ENCODE measurements around the gene TNFRSF14.
"Not testable (repeated sequence)": the region's sequence is repeated elsewhere in the genome, so short reads cannot be mapped to it uniquely, and the experiment has no call there.

The TNFRSF14 gene

GRCh38 chr1:2539312-2539907 lies 16.8 kb upstream of the TNFRSF14 start:
- no peak for DNase-seq

GRCh38 chr1:2540816-2541492 lies 15.2 kb upstream of the TNFRSF14 start:
- no peak for DNase-seq

- no peak for DNase-seq
Measured at GRCh38 chr1:2541619-2542245, 14.4 kb upstream of the TNFRSF14 start.

GRCh38 chr1:2542246-2542915 lies 13.8 kb upstream of the TNFRSF14 start:
- DNase-seq: no peak

GRCh38 chr1:2543543-2544092 lies 12.6 kb upstream of the TNFRSF14 start:
- no peak for DNase-seq

- no peak for DNase-seq
Measured at GRCh38 chr1:2544093-2544874, 11.9 kb upstream of the TNFRSF14 start.

- DNase-seq: no peak
Measured at GRCh38 chr1:2544875-2545640, 11.1 kb upstream of the TNFRSF14 start.

GRCh38 chr1:2545754-2546514 lies 10.2 kb upstream of the TNFRSF14 start:
- peak; percentile 85 for DNase-seq

GRCh38 chr1:2546515-2547209 lies 9.5 kb upstream of the TNFRSF14 start:
- DNase-seq: peak; percentile 73

GRCh38 chr1:2547210-2548067 lies 8.7 kb upstream of the TNFRSF14 start:
- peak; percentile 53 for DNase-seq

- peak; percentile 82 for DNase-seq
Measured at GRCh38 chr1:2548068-2548589, 8.0 kb upstream of the TNFRSF14 start.

- not testable (repeated sequence) for DNase-seq
Measured at GRCh38 chr1:2549367-2550029, 6.7 kb upstream of the TNFRSF14 start.

- DNase-seq: not testable (repeated sequence)
Measured at GRCh38 chr1:2550309-2550861, 5.8 kb upstream of the TNFRSF14 start.

- not testable (repeated sequence) for DNase-seq
Measured at GRCh38 chr1:2551544-2551943, 4.6 kb upstream of the TNFRSF14 start.

- no peak for DNase-seq
Measured at GRCh38 chr1:2552189-2552588, 4.0 kb upstream of the TNFRSF14 start.

GRCh38 chr1:2553076-2553475 lies 3.1 kb upstream of the TNFRSF14 start:
- DNase-seq: not testable (repeated sequence)

GRCh38 chr1:2553871-2554620 lies 2.1 kb upstream of the TNFRSF14 start:
- no peak for DNase-seq
